Peyer's patch (tissue), 4 donors: ENCODE data around the gene A2ML1.

Source experiments
- CTCF ChIP-seq, 6 experiments: fragments of 450-650 bp in 4 of 6; fragments of 200-600 bp in 2 of 6; sonication (generic) in 1 of 6; IDR thresholded peaks; one replicate each; pipeline ENCODE4 v1.5.1; 2017 to 2019; ENCODE audit warnings: antibody characterized with exemption in 6 of 6, mild to moderate bottlenecking in 3 of 6, moderate library complexity in 1 of 6
- POLR2A ChIP-seq, 2 donors: fragments of 450-650 bp; IDR thresholded peaks; one replicate each; pipeline ENCODE4 v1.5.1; 2017; ENCODE audit warnings: antibody characterized with exemption in 2 of 2, mild to moderate bottlenecking in 2 of 2, moderate library complexity in 2 of 2

- TF ChIP-seq CTCF (IDR thresholded peaks at IDR 0.05), result peak in 5 of 6 experiments; percentile 12 to 56 (median 41)
- TF ChIP-seq POLR2A (IDR thresholded peaks at IDR 0.05), result no peak
Observed at GRCh38 chr12:8823565-8824300, 1.3 kb downstream of the A2ML1 start.
